ENCODE results near the gene PARD3B. TPM values are rescaled to one million over a fixed set of nuclear protein-coding genes. Genes with fewer than 3 reads are reported as not detected.

PARD3B gene
- total and polyA plus RNA-seq, 2 donors (not counting 1 experiment from before 2014, with no cell fraction given) = 7.4 to 20.6 TPM

DNA sequence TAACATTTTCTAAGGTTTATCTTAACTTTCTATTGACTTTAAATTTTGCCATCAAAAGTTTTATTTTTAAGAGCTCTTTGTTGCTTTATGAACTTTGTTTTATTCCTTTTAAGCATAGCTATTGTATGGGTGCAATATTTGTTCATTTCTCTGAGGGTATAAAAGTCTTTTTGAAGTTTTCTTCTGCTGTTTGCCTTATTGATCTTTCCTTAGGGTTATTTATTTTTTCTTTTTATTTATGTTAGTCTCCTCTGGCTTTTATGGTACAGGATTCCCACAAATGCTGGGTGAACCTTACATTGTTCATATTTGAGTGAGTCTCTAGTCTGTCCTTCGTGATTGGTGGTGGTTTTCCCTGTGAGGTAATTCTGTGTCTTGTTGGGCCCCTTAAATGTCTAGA is 68.4 kb downstream of the PARD3B start:
- no peak for DNase-seq (ENCODE audit: low read depth in 2 of 2)
- Histone ChIP-seq H4K20me1 (ENCODE audit: control insufficient read depth, extremely low read depth, insufficient read depth, low read length) (no peaks in the 10 kb centered on the region), H3K9me3 (ENCODE audit: control insufficient read depth, insufficient read depth, low read depth, low read length) (no peaks in the 10 kb centered on the region), H3K4me2 (ENCODE audit: extremely low read depth, insufficient read depth, low read length) (no peak overlapping the region), H3K4me1 (ENCODE audit: control insufficient read depth, extremely low read depth, insufficient read depth, low read length) (peaks cover under 1% of the 10 kb centered on the region), H3K27me3 (ENCODE audit: control insufficient read depth, insufficient read depth, low read length) (no peaks in the 10 kb centered on the region), H3K36me3 (ENCODE audit: control insufficient read depth, insufficient read depth, low read length) (no peaks in the 10 kb centered on the region), H2AFZ (ENCODE audit: low read length) (no peak overlapping the region), H3K27ac (ENCODE audit: insufficient read depth, low read length) (no peak overlapping the region), H3K9ac (ENCODE audit: insufficient read depth, low read length) (no peak overlapping the region), H3K79me2 (ENCODE audit: control insufficient read depth, insufficient read depth, low read length) (no peaks in the 10 kb centered on the region), H3K4me3 (replicated peaks in 1 of 4; ENCODE audit: control extremely low read depth in 1 of 4, insufficient read depth in 1 of 4, low read depth in 3 of 4, low read length in 4 of 4) (no peak overlapping the region)
- no peak for TF ChIP-seq EZH2 (IDR thresholded peaks at IDR 0.05; ENCODE audit: low read length, missing control alignments)
- TF ChIP-seq, protein P1, sequence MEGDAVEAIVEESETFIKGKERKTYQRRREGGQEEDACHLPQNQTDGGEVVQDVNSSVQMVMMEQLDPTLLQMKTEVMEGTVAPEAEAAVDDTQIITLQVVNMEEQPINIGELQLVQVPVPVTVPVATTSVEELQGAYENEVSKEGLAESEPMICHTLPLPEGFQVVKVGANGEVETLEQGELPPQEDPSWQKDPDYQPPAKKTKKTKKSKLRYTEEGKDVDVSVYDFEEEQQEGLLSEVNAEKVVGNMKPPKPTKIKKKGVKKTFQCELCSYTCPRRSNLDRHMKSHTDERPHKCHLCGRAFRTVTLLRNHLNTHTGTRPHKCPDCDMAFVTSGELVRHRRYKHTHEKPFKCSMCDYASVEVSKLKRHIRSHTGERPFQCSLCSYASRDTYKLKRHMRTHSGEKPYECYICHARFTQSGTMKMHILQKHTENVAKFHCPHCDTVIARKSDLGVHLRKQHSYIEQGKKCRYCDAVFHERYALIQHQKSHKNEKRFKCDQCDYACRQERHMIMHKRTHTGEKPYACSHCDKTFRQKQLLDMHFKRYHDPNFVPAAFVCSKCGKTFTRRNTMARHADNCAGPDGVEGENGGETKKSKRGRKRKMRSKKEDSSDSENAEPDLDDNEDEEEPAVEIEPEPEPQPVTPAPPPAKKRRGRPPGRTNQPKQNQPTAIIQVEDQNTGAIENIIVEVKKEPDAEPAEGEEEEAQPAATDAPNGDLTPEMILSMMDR (conservative IDR thresholded peaks at IDR 0.05 in 1 of 2, IDR thresholded peaks at IDR 0.05 in 1 of 2; ENCODE audit: low read depth in 1 of 2, low read length in 2 of 2) = no peak

DNA sequence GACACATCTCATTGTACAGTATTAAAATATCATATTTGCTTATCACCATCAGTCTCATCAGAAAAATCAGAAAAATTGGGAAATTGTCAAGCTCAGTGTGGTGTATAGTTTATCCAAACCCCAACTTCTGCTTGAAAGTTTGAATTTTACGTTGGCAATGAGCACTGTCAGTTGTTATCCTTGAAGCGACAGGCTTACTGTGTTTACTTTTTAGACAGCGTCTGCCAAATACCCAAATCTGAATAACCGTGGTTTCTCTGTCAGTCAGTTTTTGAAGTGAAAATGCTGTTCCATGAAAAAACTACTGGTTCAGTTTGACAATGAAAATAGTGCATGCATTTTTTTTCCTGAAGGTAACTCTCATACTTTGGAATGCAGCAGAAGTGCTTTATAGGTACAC is 70.2 kb downstream of the PARD3B start:
- H2AFZ ChIP-seq (ENCODE audit: low read length) = no peak overlapping the region
- no peaks in the 10 kb centered on the region for H3K79me2 ChIP-seq (ENCODE audit: control insufficient read depth, insufficient read depth, low read length)
- DNase-seq (ENCODE audit: low read depth in 2 of 2) = no peak
- H3K4me2 ChIP-seq (ENCODE audit: extremely low read depth, insufficient read depth, low read length) = no peak overlapping the region
- no peak overlapping the region for H3K27ac ChIP-seq (ENCODE audit: insufficient read depth, low read length)
- H3K4me1 ChIP-seq (ENCODE audit: control insufficient read depth, extremely low read depth, insufficient read depth, low read length) = no peaks in the 10 kb centered on the region
- H3K27me3 ChIP-seq (ENCODE audit: control insufficient read depth, insufficient read depth, low read length) = no peaks in the 10 kb centered on the region
- no peaks in the 10 kb centered on the region for H3K36me3 ChIP-seq (ENCODE audit: control insufficient read depth, insufficient read depth, low read length)
- no peak overlapping the region for H3K4me3 ChIP-seq (replicated peaks in 1 of 4; ENCODE audit: control extremely low read depth in 1 of 4, insufficient read depth in 1 of 4, low read depth in 3 of 4, low read length in 4 of 4)
- H4K20me1 ChIP-seq (ENCODE audit: control insufficient read depth, extremely low read depth, insufficient read depth, low read length) = no peaks in the 10 kb centered on the region
- no peaks in the 10 kb centered on the region for H3K9me3 ChIP-seq (ENCODE audit: control insufficient read depth, insufficient read depth, low read depth, low read length)
- TF ChIP-seq, protein P1 (conservative IDR thresholded peaks at IDR 0.05 in 1 of 2, IDR thresholded peaks at IDR 0.05 in 1 of 2; ENCODE audit: low read depth in 1 of 2, low read length in 2 of 2) = no peak
- TF ChIP-seq EZH2 (IDR thresholded peaks at IDR 0.05; ENCODE audit: low read length, missing control alignments) = no peak
- H3K9ac ChIP-seq (ENCODE audit: insufficient read depth, low read length) = no peak overlapping the region

DNA sequence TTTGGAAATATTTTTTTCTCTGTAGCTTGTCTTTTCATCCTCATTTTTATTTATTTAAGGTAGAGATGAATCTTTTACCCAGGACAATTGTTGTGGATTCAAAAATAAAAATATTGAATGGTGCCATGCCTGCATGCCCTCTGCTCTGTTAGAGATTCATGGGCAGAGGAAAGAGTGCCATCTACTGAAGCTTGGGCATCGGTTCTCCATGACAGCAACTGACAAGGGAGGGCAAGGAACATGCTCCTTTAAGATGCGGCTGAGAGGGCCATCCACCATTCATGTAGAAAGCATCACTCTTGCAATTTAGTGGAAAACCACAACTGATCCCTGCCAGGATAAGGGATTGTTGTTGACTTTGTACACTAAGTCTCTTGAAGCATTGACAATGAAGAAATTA is 79.9 kb downstream of the PARD3B start:
- Histone ChIP-seq H3K4me2 (ENCODE audit: extremely low read depth, insufficient read depth, low read length) (no peak overlapping the region), H3K36me3 (ENCODE audit: control insufficient read depth, insufficient read depth, low read length) (no peaks in the 10 kb centered on the region), H3K27ac (ENCODE audit: insufficient read depth, low read length) (no peak overlapping the region), H3K9me3 (ENCODE audit: control insufficient read depth, insufficient read depth, low read depth, low read length) (no peaks in the 10 kb centered on the region), H2AFZ (ENCODE audit: low read length) (no peak overlapping the region), H3K4me3 (replicated peaks in 1 of 4; ENCODE audit: control extremely low read depth in 1 of 4, insufficient read depth in 1 of 4, low read depth in 3 of 4, low read length in 4 of 4) (no peak overlapping the region), H3K79me2 (ENCODE audit: control insufficient read depth, insufficient read depth, low read length) (no peaks in the 10 kb centered on the region), H4K20me1 (ENCODE audit: control insufficient read depth, extremely low read depth, insufficient read depth, low read length) (no peaks in the 10 kb centered on the region), H3K4me1 (ENCODE audit: control insufficient read depth, extremely low read depth, insufficient read depth, low read length) (no peaks in the 10 kb centered on the region), H3K27me3 (ENCODE audit: control insufficient read depth, insufficient read depth, low read length) (no peaks in the 10 kb centered on the region), H3K9ac (ENCODE audit: insufficient read depth, low read length) (no peak overlapping the region)
- TF ChIP-seq, protein P1 (conservative IDR thresholded peaks at IDR 0.05 in 1 of 2, IDR thresholded peaks at IDR 0.05 in 1 of 2; ENCODE audit: low read depth in 1 of 2, low read length in 2 of 2) = peak in 1 of 2 donors; percentile 16
- TF ChIP-seq EZH2 (IDR thresholded peaks at IDR 0.05; ENCODE audit: low read length, missing control alignments) = no peak
- DNase-seq (ENCODE audit: low read depth in 2 of 2) = peak; percentile 13 to 14

All from fibroblast of lung (primary cell).